ENCODE results near the gene MGAM2.

DNA sequence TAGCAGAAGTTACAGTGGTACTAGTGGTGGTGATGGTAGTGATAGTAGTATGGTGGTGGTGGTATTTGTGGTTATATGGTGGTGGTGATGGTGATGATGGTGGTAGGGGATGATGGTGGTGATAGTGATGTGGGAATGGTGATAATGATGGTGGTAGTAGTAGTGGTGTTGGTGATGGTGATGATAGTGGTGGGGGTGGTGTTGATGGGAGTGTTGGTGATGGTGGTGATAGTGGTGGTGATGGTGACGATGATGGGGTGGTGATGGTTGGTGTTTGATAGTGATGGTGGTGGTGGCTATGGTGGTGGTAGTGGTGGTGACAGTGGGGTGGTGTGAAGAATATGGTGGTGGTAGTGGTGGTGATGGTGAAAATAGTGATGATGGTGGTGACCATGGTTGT, 27.9 kb upstream of the MGAM2 start:
- TF ChIP-seq, protein P1, sequence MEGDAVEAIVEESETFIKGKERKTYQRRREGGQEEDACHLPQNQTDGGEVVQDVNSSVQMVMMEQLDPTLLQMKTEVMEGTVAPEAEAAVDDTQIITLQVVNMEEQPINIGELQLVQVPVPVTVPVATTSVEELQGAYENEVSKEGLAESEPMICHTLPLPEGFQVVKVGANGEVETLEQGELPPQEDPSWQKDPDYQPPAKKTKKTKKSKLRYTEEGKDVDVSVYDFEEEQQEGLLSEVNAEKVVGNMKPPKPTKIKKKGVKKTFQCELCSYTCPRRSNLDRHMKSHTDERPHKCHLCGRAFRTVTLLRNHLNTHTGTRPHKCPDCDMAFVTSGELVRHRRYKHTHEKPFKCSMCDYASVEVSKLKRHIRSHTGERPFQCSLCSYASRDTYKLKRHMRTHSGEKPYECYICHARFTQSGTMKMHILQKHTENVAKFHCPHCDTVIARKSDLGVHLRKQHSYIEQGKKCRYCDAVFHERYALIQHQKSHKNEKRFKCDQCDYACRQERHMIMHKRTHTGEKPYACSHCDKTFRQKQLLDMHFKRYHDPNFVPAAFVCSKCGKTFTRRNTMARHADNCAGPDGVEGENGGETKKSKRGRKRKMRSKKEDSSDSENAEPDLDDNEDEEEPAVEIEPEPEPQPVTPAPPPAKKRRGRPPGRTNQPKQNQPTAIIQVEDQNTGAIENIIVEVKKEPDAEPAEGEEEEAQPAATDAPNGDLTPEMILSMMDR (IDR thresholded peaks at IDR 0.05), result no peak
- TF ChIP-seq POLR2AphosphoS5 (IDR thresholded peaks at IDR 0.05; ENCODE audit: low read depth, low read length), result no peak
- no peak for TF ChIP-seq TCF7L2 (IDR thresholded peaks at IDR 0.05; ENCODE audit: low read depth, low read length)
- TF ChIP-seq, protein P2, sequence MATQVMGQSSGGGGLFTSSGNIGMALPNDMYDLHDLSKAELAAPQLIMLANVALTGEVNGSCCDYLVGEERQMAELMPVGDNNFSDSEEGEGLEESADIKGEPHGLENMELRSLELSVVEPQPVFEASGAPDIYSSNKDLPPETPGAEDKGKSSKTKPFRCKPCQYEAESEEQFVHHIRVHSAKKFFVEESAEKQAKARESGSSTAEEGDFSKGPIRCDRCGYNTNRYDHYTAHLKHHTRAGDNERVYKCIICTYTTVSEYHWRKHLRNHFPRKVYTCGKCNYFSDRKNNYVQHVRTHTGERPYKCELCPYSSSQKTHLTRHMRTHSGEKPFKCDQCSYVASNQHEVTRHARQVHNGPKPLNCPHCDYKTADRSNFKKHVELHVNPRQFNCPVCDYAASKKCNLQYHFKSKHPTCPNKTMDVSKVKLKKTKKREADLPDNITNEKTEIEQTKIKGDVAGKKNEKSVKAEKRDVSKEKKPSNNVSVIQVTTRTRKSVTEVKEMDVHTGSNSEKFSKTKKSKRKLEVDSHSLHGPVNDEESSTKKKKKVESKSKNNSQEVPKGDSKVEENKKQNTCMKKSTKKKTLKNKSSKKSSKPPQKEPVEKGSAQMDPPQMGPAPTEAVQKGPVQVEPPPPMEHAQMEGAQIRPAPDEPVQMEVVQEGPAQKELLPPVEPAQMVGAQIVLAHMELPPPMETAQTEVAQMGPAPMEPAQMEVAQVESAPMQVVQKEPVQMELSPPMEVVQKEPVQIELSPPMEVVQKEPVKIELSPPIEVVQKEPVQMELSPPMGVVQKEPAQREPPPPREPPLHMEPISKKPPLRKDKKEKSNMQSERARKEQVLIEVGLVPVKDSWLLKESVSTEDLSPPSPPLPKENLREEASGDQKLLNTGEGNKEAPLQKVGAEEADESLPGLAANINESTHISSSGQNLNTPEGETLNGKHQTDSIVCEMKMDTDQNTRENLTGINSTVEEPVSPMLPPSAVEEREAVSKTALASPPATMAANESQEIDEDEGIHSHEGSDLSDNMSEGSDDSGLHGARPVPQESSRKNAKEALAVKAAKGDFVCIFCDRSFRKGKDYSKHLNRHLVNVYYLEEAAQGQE (IDR thresholded peaks at IDR 0.05; ENCODE audit: insufficient read depth in 1 of 2, low read depth in 2 of 2, low read length in 1 of 2), result no peak

Data from Panc1 (cell line).